Measurements from ENCODE around the gene TTC12.
A peak's percentile ranks its signal among the peaks of the same experiment; 100 is the strongest.
"Not testable (repeated sequence)": the region's sequence is repeated elsewhere in the genome, so short reads cannot be mapped to it uniquely, and the experiment has no call there.

Gene TTC12

GRCh38 chr11:113286509-113287497 is 27.6 kb upstream of the TTC12 start:
- no peak for DNase-seq

DNA sequence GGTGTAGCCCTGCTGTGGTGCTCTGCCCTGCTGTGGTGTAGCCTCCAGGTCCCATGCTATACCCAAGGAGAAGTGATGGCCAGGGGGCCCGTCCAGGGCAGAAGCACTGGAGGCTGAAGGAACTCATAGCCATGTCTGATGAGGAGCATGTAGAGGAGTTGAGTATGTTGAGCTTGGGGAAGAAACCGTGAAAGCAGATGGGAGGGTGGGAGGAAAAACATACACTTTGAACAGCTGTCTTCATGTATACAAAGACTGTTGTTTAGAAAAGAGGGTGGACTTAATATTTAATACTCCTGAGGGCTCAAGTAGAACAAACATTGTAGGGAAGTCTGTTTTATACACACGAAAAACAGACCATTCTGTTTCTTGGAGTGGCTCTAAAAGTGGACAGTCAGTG is 26.6 kb upstream of the TTC12 start:
- no peak for DNase-seq

DNA sequence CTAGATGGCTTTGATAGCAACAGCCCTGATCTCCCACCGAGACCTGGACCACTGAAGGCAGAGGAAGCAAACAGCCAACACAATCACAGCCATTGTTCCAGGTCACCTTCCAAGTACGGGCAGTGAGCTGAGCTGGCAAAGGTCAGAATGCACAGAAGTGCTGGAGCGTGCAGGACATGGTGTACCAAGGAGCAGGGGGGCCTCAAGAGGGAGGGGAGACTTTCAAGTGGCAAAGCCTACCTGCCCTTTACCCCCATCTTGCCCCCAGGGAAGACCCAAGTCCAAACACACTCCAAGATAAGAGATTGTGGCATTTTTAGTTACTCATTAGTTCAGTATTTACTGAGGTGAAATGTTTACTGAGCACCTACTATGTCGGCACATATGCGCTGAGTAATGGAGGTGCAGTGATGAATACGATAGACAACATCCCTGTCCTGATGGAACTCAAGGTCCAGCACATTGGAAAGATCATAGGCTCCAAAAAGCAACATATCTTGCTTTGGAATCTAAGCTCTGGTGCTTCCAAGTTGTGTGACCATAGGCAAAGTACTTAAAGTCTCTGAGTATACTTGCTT is 26.0 kb upstream of the TTC12 start:
- DNase-seq: no peak

DNA sequence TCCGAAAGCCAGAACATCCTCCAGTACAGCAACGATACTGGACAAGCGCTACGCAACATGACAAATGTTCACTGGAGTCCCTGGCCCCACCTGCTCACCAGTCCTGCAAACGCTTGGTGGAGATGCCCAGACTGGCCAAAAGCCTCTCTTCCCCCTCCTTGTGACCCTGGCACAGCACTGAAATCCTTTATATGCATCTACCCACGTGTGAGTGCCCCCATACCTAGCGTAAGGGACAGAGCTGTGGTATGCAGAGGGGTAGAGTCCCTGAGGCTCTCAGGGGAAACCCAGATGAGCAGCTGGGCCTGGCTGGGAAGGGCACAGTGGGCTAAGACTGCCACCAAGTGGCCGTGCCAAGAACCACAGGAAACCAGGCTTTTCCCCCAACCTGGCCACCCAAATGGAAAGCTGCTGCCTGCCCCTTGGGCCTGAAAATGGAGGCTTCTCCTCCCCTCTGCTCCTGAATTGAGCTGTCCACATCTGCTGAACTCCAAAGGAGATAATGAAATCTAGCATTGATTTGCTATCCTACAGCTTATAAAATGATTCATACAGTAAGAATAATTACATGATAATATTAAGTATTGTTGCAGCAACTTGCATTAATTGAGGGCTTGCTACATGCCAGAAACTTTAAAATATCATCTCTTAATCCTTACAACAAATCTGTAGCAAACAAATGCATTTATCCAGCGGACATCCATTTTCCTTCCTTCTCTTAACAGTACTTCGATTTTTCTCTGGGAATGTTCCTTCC is 24.8 kb upstream of the TTC12 start:
- DNase-seq: peak; percentile 64

DNA sequence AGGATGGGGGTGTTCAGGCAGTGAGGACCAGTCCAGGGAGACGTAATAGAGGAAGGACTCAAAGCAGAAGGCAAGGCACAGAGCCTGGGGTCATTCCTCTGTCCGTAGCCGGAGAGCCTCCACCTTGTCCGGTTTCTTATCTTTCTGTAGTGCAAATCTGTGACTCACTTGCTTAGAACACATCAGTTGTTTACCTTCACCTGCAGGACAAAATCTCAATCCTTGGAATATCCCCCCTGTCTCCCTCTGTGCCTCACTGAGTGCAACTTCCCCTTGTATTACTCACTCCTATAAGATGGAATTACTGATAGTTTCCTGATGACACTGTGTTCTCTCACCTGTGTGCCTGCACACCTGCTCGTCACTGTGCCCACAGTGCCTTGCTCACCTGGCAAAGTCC is 20.4 kb upstream of the TTC12 start:
- DNase-seq: no peak

DNA sequence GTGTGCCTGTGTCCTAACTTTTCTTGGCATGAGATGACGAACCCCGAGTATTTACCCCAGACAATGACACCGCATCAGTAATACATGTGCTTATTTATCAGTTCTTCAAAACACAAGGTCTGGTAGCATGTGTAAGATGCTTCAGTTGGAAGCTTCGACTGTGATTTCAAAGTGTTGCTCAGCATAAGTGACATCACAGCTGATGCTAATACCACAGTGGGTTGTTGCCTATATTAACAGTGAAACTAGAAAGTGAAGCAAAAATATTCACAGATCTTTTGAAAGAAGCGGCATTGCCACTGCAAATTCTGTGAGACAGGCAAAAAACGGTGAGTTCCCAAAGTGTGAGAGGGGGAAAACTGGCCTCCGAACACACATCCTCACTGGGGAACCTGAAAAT is 18.4 kb upstream of the TTC12 start:
- no peak for DNase-seq

GRCh38 chr11:113296447-113297205 is 17.8 kb upstream of the TTC12 start:
- DNase-seq: peak; percentile 51

GRCh38 chr11:113298496-113298895 is 15.9 kb upstream of the TTC12 start:
- DNase-seq: not testable (repeated sequence)

GRCh38 chr11:113304916-113305315 is 9.5 kb upstream of the TTC12 start:
- DNase-seq: no peak

- peak; percentile 75 for DNase-seq
Observed at GRCh38 chr11:113305440-113306336, 8.7 kb upstream of the TTC12 start.

DNA sequence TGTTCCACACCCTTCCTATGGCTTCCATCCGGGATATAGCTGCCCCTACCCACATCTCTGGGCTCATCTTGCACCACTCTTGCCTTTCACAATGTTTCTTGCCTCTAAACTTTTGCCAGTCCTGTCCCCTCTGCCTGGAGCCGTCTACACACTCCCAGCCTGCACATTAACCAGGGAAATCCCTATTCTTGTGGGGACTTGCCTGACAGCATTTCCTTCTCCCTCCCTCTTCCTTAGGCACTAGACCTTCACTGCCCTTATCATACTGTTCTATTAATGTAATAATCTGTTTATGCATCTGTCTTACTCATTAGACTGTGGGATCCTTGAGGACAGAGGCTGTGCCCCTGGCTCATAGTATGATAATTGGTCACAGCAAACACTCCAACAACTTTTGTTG is 5.8 kb upstream of the TTC12 start:
- DNase-seq: no peak

GRCh38 chr11:113311536-113311935 is 2.8 kb upstream of the TTC12 start:
- DNase-seq: no peak

DNA sequence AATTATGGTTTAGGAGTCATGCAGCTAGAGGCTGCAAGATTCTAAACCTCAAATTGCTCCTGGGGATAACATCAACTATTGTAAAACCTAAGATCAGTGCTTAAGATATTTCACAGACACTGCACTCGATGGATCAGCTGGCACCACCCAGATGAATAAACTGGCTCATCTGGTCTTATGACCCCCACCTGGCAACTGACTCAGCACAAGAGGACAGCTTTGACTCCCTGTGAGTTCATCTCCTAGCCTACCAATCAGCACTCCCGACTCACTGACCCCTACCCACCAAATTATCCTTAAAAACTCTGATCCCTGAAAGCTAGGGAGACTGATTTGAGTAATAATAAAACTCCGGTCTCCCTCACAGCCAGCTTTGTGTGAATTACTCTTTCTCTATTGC is 782 bp upstream of the TTC12 start:
- no peak for DNase-seq

- no peak for DNase-seq
Observed at GRCh38 chr11:113314065-113314388, 356 bp upstream of the TTC12 start.

DNA sequence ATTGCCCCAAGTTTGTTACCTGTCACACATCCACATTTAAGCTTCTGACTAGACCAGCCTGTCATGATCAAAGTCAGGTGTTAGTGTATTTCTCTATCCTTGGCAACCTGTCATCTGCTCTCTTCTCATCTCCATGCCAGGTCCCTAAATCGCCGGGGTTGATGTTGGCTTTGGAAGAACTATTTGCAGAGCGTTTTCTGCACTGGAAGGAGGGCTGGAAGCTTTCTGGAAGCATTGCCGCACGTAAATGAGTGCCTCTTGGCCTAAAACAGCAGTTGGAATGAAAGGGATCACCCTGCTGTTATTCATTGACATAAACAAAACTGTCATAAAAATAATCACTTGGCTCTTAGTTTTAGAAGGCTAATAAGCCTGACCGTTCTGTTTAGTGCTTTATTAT is 1.4 kb downstream of the TTC12 start:
- no peak for DNase-seq

GRCh38 chr11:113316256-113316655 is 1.9 kb downstream of the TTC12 start:
- no peak for DNase-seq

DNA sequence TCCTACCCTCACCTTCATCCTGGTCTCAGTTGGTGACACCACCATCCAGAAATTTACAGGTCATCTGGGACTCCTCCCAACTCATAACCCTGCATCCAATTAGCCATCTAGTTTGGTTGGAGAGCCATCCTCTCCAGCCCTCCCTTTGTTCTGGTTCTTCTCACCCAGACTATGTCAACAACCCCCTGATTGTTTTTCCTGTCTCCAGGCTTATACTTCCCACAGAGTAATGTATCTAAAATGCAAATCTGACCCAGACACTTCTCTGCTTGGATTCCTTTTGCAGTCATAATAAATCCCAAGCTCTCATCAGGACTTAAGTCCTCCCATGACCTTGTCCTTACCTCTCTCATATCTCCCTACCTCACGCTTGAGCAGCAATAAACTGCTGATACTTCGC is 3.0 kb downstream of the TTC12 start:
- peak; percentile 80 for DNase-seq

DNA sequence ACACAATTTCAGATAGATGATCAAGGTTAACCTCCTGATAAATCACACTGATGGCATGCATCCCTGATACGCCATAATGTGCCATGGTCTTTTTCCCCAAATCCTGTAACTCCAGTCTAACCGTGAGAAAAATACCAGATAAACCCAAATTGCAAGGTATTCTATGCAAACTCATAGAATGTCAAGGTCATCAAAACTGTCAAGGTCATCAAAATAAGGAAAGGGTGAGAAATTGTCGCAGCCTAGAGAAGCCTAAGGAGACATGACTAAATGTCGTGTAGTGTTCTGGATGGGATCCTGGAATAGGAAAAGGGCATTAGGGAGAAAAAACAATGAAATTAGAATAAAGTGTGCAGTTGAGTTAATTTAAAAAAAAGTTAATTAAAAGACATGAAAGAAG is 4.7 kb downstream of the TTC12 start:
- no peak for DNase-seq

DNA sequence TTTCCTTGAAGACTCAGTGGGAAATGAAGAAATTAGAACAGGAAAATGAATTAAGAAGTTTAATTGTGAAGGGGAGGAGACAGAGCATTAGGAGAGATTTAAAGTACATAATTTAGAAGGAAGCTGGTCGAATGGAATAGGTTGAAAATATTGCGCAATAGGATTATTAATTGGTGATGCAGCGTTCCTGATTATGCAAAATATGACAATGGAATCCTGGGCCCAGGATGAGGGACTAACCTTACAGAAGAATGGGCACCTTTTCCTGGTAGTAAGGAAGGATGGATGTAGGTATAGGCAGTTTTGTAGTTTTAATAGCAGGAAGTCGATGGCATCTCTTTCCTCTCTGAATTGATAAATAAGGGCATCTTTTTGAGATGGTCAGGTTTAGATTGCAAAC is 7.8 kb downstream of the TTC12 start:
- DNase-seq: no peak

DNA sequence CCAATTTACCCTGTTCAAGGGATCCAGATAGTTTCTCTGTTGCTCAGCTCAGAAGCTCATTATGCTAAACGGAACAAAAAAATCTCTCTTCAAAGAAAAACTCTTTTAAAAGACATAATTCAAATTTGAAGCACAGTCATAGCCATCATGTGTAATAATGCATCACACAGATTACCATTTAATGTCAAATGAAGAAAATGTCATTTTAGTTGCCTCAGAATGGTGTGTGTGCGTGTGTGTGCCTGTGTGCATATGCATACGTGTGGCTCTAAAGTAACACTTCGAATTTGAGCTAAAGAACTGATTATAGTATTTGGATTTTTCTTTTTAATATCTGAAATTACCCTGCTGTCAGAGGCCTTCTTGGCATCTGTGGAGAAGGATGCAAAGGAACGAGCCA is 9.9 kb downstream of the TTC12 start:
- no peak for DNase-seq

DNA sequence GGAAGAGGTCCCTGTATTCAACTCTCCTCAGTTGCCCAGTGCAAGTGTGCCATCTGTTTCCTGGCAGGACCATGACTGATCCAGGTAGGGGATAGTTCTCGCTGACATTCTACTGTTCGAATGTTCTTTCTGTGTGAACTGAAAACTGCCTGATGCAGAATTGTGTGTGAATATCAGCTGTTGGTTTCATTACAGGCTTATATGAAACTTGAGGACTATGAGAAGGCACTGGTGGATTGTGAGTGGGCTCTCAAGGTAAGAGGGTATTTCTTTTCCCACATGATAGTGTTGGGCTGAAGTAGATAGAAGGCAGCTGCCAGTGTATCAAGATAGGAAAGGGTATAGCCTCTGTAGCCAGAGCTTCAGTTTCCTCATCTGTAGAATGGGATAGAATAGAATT is 15.3 kb downstream of the TTC12 start:
- no peak for DNase-seq

- no peak for DNase-seq
Observed at GRCh38 chr11:113331441-113331840, 17.1 kb downstream of the TTC12 start.
